HG03095 (cell line): Measurements from ENCODE around the gene RETREG1.
"Not testable (repeated sequence)": the region's sequence is repeated elsewhere in the genome, so short reads cannot be mapped to it uniquely, and the experiment has no call there.

Experiments used
- ATAC-seq: cut with Tn5 transposase; IDR thresholded peaks from one replicate; pipeline ENCODE4 v1.9.1; 2021; ENCODE audit warnings: moderate library complexity; ENCODE audit not compliant: unreplicated experiment

Gene RETREG1

GRCh38 chr5:16617274-16617968, 624 bp upstream of the RETREG1 start:
- no peak for ATAC-seq

DNA sequence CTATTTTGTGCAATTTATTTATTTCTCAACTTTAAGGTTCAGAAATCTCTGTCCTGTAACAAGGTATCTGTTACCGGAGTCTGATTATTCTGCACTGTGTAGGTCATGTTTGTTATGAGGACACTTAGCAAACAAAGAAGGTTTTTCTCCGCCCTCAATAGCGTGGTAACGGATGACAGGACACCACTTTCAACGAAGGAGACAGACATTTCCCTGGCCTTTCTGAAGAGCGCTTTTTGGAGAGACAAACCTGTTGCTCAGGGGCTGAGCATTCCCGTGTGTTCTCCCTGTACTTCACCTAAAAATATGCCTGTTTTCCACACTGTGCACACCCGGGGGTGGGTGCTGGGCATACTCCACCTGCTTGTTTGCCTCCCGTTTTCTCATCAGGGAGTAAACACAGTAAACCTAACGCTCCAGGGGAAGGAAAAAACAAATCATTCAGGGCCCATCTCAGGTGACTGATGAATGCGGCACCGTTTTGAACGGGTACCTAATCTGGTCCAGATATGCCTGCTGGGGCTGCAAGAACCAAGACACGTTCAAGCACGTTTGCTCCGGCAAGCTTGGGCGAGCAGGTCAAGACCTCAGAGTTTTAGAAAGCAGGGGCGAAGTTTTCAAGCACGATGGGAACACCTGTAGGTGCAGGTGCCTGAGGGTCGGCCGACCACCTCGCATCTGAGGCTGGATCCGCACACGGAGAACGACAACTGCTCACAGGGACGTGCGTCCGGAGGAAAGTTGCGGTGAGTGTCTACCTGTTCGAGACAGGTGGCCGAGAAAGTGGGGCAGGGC, 859 bp downstream of the RETREG1 start:
- ATAC-seq: no peak

- no peak for ATAC-seq
Measured at GRCh38 chr5:16612007-16612406, 4.8 kb downstream of the RETREG1 start.

DNA sequence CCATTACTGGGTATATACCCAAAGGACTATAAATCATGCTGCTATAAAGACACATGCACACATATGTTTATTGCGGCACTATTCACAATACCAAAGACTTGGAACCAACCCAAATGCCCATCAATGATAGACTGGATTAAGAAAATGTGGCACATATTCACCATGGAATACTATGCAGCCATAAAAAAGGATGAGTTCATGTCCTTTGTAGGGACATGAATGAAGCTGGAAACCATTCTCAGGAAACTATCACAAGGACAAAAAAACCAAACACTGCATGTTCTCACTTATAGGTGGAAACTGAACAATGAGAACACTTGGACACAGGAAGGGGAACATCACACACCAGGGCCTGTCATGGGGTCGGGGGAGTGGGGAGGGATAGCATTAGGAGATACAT, 5.9 kb downstream of the RETREG1 start:
- ATAC-seq: not testable (repeated sequence)

- no peak for ATAC-seq
Measured at GRCh38 chr5:16609412-16609811, 7.4 kb downstream of the RETREG1 start.

DNA sequence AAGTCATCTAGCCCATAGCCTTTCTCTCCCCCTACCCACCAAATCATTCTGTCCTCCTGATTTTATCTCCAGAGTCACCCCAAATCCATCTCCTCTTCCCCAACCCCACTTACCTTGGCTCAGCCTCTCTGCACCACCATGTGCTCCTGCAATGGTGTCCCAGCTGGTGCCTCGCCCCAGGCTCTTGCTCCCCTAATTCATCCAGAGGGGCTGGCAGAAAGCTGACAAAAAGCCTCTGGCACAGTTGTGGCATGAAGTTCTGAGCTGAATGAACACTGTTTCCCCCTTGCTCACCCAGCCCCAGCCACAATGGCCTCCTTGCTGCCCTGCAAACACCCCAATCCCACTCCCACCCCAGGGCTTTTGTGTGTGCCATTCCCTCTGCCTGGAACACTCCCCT, 10.2 kb downstream of the RETREG1 start:
- ATAC-seq: no peak

- no peak for ATAC-seq
Measured at GRCh38 chr5:16603701-16604100, 13.1 kb downstream of the RETREG1 start.

DNA sequence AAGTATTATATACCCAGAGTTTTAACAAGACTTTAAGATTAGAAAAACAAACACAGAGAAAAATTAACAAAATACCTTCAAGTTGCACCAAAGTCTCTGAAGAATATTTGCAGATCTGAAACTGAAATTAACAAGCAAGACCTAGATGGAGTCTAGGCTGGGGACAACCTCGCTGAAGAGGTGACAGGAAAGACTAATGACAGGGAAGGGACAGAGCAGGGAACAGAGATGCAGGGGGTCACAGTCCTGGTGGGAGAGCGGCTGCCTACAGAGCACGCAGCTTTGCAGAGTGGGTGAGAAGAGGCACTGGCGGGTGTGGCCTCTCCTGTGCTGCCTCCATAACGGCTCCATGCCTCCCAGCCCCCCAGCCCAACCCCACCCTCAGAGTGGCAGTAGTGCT, 13.5 kb downstream of the RETREG1 start:
- no peak for ATAC-seq

- no peak for ATAC-seq
Measured at GRCh38 chr5:16602182-16602581, 14.6 kb downstream of the RETREG1 start.

DNA sequence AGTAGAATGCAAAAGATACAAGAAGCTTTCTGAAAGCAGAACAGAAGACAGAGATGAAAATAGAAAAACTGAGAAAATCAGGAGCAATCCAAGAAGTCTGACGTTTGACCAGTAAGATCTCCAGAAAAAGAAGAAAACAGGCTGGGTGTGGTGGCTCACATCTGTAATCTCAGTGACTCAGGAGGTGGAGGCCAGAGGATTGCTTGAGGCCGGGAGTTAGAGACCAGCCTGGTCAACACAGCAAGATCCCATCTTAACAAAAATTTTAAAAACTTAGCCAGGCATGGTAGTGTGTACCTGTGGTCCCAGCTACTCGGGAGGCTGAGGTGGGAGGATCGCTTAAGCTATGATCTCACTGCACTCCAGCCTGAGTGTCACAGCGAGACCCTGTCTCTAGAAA, 15.9 kb downstream of the RETREG1 start:
- no peak for ATAC-seq

DNA sequence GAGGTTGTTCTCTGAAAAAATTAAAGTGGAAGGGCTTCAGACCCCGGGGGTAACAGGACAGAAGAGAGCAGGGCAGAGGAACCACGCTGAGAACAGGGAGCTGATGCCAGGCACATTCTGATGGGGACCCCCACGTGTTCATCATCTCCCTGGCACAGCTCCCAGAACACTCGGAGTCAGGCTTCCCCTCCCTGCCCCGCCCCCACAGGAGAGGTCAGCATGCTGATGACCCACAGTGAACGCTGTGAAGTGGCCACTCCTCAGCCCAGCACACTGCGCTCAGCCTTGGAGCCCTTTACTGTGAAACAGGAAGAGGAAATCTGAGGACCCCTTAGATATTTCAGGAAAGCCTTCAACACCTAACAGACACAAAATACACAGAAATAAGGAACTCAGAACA, 16.4 kb downstream of the RETREG1 start:
- ATAC-seq: no peak

- no peak for ATAC-seq
Measured at GRCh38 chr5:16597946-16598694, 18.7 kb downstream of the RETREG1 start.

DNA sequence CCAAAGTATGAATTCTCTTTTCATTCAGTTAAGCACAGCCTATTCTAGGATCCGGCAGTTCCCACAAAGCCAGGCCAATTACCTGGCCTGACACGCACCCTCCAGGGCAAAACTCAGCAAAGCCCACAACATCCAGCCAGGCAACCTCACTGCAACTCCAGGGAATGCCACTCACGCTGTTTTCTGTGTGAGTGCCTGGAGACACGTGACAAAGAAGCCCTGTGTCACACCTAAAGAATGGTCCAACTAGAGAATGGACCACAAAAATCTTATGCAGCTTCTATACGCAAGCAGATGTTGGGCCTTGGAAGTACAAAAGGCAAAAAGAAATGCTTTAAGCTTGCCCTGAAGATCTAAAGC, 20.2 kb downstream of the RETREG1 start:
- no peak for ATAC-seq

- ATAC-seq: no peak
Measured at GRCh38 chr5:16595881-16596580, 20.8 kb downstream of the RETREG1 start.

GRCh38 chr5:16593628-16594027, 23.2 kb downstream of the RETREG1 start:
- ATAC-seq: no peak

GRCh38 chr5:16593013-16593412, 23.8 kb downstream of the RETREG1 start:
- no peak for ATAC-seq

GRCh38 chr5:16592255-16592654, 24.5 kb downstream of the RETREG1 start:
- no peak for ATAC-seq

- ATAC-seq: no peak
Measured at GRCh38 chr5:16590685-16591084, 26.1 kb downstream of the RETREG1 start.

GRCh38 chr5:16589658-16590057, 27.1 kb downstream of the RETREG1 start:
- no peak for ATAC-seq

GRCh38 chr5:16588434-16589214, 28.2 kb downstream of the RETREG1 start:
- no peak for ATAC-seq
